ENCODE results near the gene IGHMBP2. TPM values are rescaled to one million over a fixed set of nuclear protein-coding genes. Genes with fewer than 3 reads are reported as not detected.

IGHMBP2 gene
- total and polyA plus RNA-seq, 9 of the 15 experiments (the other 6 are each of a cell fraction or from before 2014, with no cell fraction given) = 1.6 to 24.8 (median 14.5) TPM

DNA sequence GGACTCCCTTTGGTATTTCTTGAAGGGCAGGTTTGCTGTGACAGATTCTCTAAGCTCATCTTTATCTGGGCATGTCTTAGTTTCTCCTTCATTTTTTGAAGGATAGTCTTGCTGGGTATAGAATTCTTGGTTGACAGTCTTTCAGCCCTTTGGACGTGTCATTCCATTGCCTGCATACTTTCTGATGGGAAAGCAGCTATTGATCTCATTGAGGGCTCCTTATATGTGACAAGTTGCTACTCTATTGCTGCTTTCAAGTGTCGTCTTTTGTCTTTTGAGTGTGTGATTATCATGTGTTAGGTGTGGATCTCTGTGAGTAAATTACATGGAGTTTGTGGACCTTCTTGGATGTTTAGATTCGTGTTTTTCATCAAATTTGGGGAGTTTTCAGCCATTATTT, 21.9 kb downstream of the IGHMBP2 start:
- Histone ChIP-seq H3K36me3 (ENCODE audit: control insufficient read depth, insufficient read depth, low read length) (peaks cover 93% of the 10 kb centered on the region), H3K9me3 (replicated peaks; ENCODE audit: control insufficient read depth, insufficient read depth, low read depth, low read length) (peaks cover 14% of the 10 kb centered on the region), H3K4me2 (ENCODE audit: insufficient read depth, low read length) (no peak overlapping the region), H3K27me3 (ENCODE audit: control insufficient read depth in 2 of 2, insufficient read depth in 2 of 2, low read length in 2 of 2) (no peaks in the 10 kb centered on the region), H4K20me1 (replicated peaks; ENCODE audit: control insufficient read depth, insufficient read depth, low read length) (no peaks in the 10 kb centered on the region), H3K79me2 (ENCODE audit: control insufficient read depth, insufficient read depth, low read length) (no peaks in the 10 kb centered on the region; the same call in 2 of the 3 replicates), H3K9ac (ENCODE audit: insufficient read depth in 1 of 2, low read depth in 2 of 2, low read length in 2 of 2) (no peak overlapping the region), H3K27ac (ENCODE audit: extremely low read depth, low read depth, low read length) (no peak overlapping the region), H3K9me1 (ENCODE audit: control insufficient read depth, insufficient read depth, low read length) (no peaks in the 10 kb centered on the region), H3K4me3 (no peak overlapping the region), H3K4me1 (replicated peaks in 1 of 2; ENCODE audit: control insufficient read depth in 2 of 2, insufficient read depth in 2 of 2, low read length in 2 of 2) (no peaks in the 10 kb centered on the region), H2AFZ (ENCODE audit: low read depth, low read length) (no peak overlapping the region)
- no TSS peak for BruUV-seq (replicated peaks)
- POLR2A ChIA-PET = no interaction called here
- 79% methylated on average over 3 of the region's 3 CpGs for WGBS (ENCODE audit: insufficient coverage, low coverage, missing lambda C conversion rate)
- in situ Hi-C loops (cut with MboI) = no loop called here
- DNase-seq (ENCODE audit: extremely low read depth in 1 of 4, low spot score in 3 of 4) (peak in 1 of 4 experiments; percentile 13), FAIRE-seq (peak; percentile 56), ATAC-seq (no peak)
- CTCF ChIA-PET (ENCODE audit: low intra/inter-chr PET ratio) = no interaction called here
- intact Hi-C loops (cut with micrococcal nuclease) = no loop called here
- TF ChIP-seq TRIM28 (IDR thresholded peaks at IDR 0.05) = peak; percentile 75
- no peak for TF ChIP-seq SRSF3 (IDR thresholded peaks at IDR 0.05; ENCODE audit: insufficient read depth, low read length)
- no peak for TF ChIP-seq SNIP1 (IDR thresholded peaks at IDR 0.05; ENCODE audit: low read depth)
- no peak for TF ChIP-seq NFIC (IDR thresholded peaks at IDR 0.05)
- no peak for TF ChIP-seq CEBPB (tag; IDR thresholded peaks at IDR 0.05)
- peak; percentile 96 for TF ChIP-seq ZFP1 (CRISPR knock-in tag; IDR thresholded peaks at IDR 0.05)
- TF ChIP-seq ZNF121 (CRISPR knock-in tag; conservative IDR thresholded peaks at IDR 0.05) = no peak
- no peak for TF ChIP-seq HMG20A (CRISPR knock-in tag; conservative IDR thresholded peaks at IDR 0.05)
- no peak for TF ChIP-seq CHD2 (IDR thresholded peaks at IDR 0.05; ENCODE audit: low read depth, low read length)
- TF ChIP-seq MYNN (IDR thresholded peaks at IDR 0.05) = no peak
- TF ChIP-seq MYNN (CRISPR knock-in tag; IDR thresholded peaks at IDR 0.05) = no peak
- TF ChIP-seq MTA2 (IDR thresholded peaks at IDR 0.05; ENCODE audit: low read depth) = no peak
- no peak for TF ChIP-seq FOXP1 (CRISPR knock-in tag; IDR thresholded peaks at IDR 0.05)
- TF ChIP-seq NCOA6 (IDR thresholded peaks at IDR 0.05) = no peak
- peak; percentile 65; the same call in 1 of the 2 replicates for TF ChIP-seq XRCC3 (IDR thresholded peaks at IDR 0.05)
- TF ChIP-seq CBX5 (IDR thresholded peaks at IDR 0.05; ENCODE audit: borderline replicate concordance, low read depth) = peak; percentile 59; the same call in 1 of the 2 replicates
- 0 out of 4 replicates have a peak, but pooled peaks of 1 of the 2 experiments have one; percentile 27 for TF ChIP-seq ARNT (IDR thresholded peaks at IDR 0.05)
- TF ChIP-seq KAT8 (IDR thresholded peaks at IDR 0.05; ENCODE audit: low read depth) = no peak
- no peak for TF ChIP-seq PHF20 (IDR thresholded peaks at IDR 0.05; ENCODE audit: partially characterized antibody)
- TF ChIP-seq, protein P1, sequence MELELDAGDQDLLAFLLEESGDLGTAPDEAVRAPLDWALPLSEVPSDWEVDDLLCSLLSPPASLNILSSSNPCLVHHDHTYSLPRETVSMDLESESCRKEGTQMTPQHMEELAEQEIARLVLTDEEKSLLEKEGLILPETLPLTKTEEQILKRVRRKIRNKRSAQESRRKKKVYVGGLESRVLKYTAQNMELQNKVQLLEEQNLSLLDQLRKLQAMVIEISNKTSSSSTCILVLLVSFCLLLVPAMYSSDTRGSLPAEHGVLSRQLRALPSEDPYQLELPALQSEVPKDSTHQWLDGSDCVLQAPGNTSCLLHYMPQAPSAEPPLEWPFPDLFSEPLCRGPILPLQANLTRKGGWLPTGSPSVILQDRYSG (tag; conservative IDR thresholded peaks at IDR 0.05; ENCODE audit: low read depth) = no peak
- no peak for TF ChIP-seq CHD1 (IDR thresholded peaks at IDR 0.05; ENCODE audit: low read length)
- TF ChIP-seq, protein P2, sequence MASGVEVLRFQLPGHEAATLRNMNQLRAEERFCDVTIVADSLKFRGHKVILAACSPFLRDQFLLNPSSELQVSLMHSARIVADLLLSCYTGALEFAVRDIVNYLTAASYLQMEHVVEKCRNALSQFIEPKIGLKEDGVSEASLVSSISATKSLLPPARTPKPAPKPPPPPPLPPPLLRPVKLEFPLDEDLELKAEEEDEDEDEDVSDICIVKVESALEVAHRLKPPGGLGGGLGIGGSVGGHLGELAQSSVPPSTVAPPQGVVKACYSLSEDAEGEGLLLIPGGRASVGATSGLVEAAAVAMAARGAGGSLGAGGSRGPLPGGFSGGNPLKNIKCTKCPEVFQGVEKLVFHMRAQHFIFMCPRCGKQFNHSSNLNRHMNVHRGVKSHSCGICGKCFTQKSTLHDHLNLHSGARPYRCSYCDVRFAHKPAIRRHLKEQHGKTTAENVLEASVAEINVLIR (CRISPR knock-in tag; IDR thresholded peaks at IDR 0.05) = no peak
- TF ChIP-seq TRIM24 (IDR thresholded peaks at IDR 0.05) = peak in 1 of 2 experiments; percentile 60; a peak in 2 of 4 replicates
- TF ChIP-seq, protein P3, sequence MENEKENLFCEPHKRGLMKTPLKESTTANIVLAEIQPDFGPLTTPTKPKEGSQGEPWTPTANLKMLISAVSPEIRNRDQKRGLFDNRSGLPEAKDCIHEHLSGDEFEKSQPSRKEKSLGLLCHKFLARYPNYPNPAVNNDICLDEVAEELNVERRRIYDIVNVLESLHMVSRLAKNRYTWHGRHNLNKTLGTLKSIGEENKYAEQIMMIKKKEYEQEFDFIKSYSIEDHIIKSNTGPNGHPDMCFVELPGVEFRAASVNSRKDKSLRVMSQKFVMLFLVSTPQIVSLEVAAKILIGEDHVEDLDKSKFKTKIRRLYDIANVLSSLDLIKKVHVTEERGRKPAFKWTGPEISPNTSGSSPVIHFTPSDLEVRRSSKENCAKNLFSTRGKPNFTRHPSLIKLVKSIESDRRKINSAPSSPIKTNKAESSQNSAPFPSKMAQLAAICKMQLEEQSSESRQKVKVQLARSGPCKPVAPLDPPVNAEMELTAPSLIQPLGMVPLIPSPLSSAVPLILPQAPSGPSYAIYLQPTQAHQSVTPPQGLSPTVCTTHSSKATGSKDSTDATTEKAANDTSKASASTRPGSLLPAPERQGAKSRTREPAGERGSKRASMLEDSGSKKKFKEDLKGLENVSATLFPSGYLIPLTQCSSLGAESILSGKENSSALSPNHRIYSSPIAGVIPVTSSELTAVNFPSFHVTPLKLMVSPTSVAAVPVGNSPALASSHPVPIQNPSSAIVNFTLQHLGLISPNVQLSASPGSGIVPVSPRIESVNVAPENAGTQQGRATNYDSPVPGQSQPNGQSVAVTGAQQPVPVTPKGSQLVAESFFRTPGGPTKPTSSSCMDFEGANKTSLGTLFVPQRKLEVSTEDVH (IDR thresholded peaks at IDR 0.05; ENCODE audit: low read depth, partially characterized antibody) = no peak
